Measurements from ENCODE around the gene TRAM2. TPM values are rescaled to one million over a fixed set of nuclear protein-coding genes. Genes with fewer than 3 reads are reported as not detected.
A peak's percentile ranks its signal among the peaks of the same experiment; 100 is the strongest.

The TRAM2 gene
- total and polyA plus RNA-seq, 2 donors (not counting 3 experiments of a cell fraction or from before 2014, with no cell fraction given): 85.7 to 98.6 TPM

DNA sequence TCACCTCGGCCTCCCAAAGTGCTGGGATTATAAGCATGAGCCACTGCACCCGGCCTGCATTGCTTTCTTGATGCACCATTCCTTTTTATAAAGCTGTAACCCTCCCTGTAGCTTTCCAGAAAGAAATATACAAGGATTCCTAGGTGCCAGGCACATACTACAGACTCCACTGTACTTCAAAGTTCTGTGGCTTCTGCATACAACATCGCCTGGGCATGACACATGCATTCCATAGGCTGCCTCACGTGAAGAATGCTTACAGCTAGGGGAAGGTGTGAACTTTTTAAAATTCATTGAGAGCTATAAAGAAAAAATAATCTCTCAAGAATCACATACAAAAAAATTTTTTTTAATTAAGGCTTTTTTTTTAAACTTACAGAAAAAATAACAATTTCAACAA, 50.2 kb downstream of the TRAM2 start:
- H3K9ac ChIP-seq (replicated peaks; ENCODE audit: extremely low read depth, insufficient read depth, low read length): no peak overlapping the region
- peaks cover 36% of the 10 kb centered on the region for H3K4me1 ChIP-seq (ENCODE audit: control insufficient read depth, extremely low read depth, insufficient read depth, low read length)
- dilution Hi-C loops (cut with MboI; ENCODE audit: extremely low pct_ligation_motif_present, low sequenced_read_pairs) (loop anchor here (25.0 kb wide), 1 partner anchor 114 kb away; the partner anchor contains the start of gene EFHC1), intact Hi-C loops (cut with micrococcal nuclease) (no loop called here)
- H3K27me3 ChIP-seq (ENCODE audit: control insufficient read depth in 2 of 2, insufficient read depth in 2 of 2, low read length in 2 of 2): no peaks in the 10 kb centered on the region
- H3K9me3 ChIP-seq (replicated peaks; ENCODE audit: control insufficient read depth, insufficient read depth, low read length): no peaks in the 10 kb centered on the region
- H3K79me2 ChIP-seq (ENCODE audit: control insufficient read depth, insufficient read depth, low read length): peaks cover 30% of the 10 kb centered on the region
- TF ChIP-seq, protein P1, sequence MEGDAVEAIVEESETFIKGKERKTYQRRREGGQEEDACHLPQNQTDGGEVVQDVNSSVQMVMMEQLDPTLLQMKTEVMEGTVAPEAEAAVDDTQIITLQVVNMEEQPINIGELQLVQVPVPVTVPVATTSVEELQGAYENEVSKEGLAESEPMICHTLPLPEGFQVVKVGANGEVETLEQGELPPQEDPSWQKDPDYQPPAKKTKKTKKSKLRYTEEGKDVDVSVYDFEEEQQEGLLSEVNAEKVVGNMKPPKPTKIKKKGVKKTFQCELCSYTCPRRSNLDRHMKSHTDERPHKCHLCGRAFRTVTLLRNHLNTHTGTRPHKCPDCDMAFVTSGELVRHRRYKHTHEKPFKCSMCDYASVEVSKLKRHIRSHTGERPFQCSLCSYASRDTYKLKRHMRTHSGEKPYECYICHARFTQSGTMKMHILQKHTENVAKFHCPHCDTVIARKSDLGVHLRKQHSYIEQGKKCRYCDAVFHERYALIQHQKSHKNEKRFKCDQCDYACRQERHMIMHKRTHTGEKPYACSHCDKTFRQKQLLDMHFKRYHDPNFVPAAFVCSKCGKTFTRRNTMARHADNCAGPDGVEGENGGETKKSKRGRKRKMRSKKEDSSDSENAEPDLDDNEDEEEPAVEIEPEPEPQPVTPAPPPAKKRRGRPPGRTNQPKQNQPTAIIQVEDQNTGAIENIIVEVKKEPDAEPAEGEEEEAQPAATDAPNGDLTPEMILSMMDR (IDR thresholded peaks at IDR 0.05; ENCODE audit: extremely low read depth in 1 of 2, insufficient read depth in 1 of 2, low read depth in 1 of 2, low read length in 2 of 2): no peak
- no peak for TF ChIP-seq MYC (IDR thresholded peaks at IDR 0.05; ENCODE audit: low read depth, low read length)
- no peak for TF ChIP-seq POLR2A (IDR thresholded peaks at IDR 0.05; ENCODE audit: low read depth, low read length)
- TF ChIP-seq JUN (IDR thresholded peaks at IDR 0.05; ENCODE audit: borderline replicate concordance, insufficient read depth, insufficient read length, low read depth): no peak
- no peak for TF ChIP-seq EZH2 (IDR thresholded peaks at IDR 0.05; ENCODE audit: borderline replicate concordance, low read depth, low read length, severe bottlenecking)
- TF ChIP-seq POLR2AphosphoS5 (IDR thresholded peaks at IDR 0.05; ENCODE audit: insufficient read depth, low read depth, low read length): no peak
- TF ChIP-seq GATA2 (IDR thresholded peaks at IDR 0.05; ENCODE audit: insufficient read depth, insufficient read length, low read depth, low read length): no peak
- no peak for TF ChIP-seq FOS (IDR thresholded peaks at IDR 0.05; ENCODE audit: borderline replicate concordance, insufficient read depth, low read length)
- TF ChIP-seq, protein P2, sequence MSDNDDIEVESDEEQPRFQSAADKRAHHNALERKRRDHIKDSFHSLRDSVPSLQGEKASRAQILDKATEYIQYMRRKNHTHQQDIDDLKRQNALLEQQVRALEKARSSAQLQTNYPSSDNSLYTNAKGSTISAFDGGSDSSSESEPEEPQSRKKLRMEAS (IDR thresholded peaks at IDR 0.05; ENCODE audit: insufficient read depth, insufficient read length): no peak
- no TSS peak for BruUV-seq (replicated peaks)
- ChIA-PET CTCF (interaction anchor here (1.1 to 1.6 kb wide), 3 partner anchors 64 to 119 kb away, joined by 3 read pairs; no protein-coding TSS in a partner anchor), POLR2A (no interaction called here)
- DNase-seq (ENCODE audit: low read depth, low spot score): no peak
- no peaks in the 10 kb centered on the region for H4K20me1 ChIP-seq (replicated peaks; ENCODE audit: control insufficient read depth, extremely low read depth, insufficient read depth, low read length)
- H3K36me3 ChIP-seq (ENCODE audit: control insufficient read depth in 2 of 2, extremely low read depth in 1 of 2, insufficient read depth in 2 of 2, low read length in 2 of 2): peaks cover 2 to 3% of the 10 kb centered on the region in 2 experiments
- FAIRE-seq: peak; percentile 8
- no peak overlapping the region for H3K27ac ChIP-seq (ENCODE audit: insufficient read depth, low read depth, low read length)
- H3K9me1 ChIP-seq (replicated peaks; ENCODE audit: control insufficient read depth, extremely low read depth, insufficient read depth, low read length): no peaks in the 10 kb centered on the region
- no peak overlapping the region for H3K4me2 ChIP-seq (ENCODE audit: insufficient read depth, low read length)
- H2AFZ ChIP-seq (ENCODE audit: low read depth, low read length): no peak overlapping the region
- no peak overlapping the region for H3K4me3 ChIP-seq (replicated peaks in 1 of 3; ENCODE audit: insufficient read depth in 1 of 3, low read depth in 1 of 3, low read length in 3 of 3)

All from endothelial cell of umbilical vein (primary cell).